Measurements from ENCODE around the gene PROM2. TPM values are rescaled to one million over a fixed set of nuclear protein-coding genes. Genes with fewer than 3 reads are reported as not detected.

PROM2 gene
- total RNA-seq, 1 donor from 2014 or later: 1.7 TPM

DNA sequence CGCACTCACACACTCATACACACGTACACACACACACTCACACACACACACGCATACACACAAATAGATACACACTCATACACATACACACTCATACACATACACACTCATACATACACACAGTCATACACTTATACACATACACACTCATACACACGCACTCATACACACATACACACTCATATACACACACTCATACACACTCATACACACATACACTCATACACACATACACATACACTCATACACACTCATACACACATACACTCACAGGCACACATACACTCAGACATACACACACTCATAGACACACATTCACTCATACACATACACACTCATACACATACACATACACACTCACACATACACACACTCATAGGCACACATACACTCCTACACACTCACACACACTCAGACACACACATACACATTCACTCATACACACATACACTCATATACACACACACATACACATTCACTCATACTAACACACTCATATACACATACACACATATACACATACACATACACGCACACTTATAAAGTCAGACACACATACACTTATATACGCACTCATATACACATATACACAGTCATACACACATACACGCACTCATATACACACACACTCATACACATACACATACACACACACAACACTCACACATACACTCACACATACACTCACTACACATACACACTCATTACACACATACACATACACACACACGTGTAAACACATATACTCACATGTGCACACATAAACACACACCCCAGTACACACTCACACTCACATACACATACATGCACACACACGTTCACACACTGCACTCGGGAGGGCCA lies 51.6 kb downstream of the PROM2 start:
- no peak overlapping the region for H3K27ac Mint-ChIP-seq (ENCODE audit: unreplicated experiment)
- peaks cover 3% of the 10 kb centered on the region for H3K27me3 Mint-ChIP-seq (ENCODE audit: low read depth)
- H3K4me3 Mint-ChIP-seq (ENCODE audit: unreplicated experiment): no peak overlapping the region
- no peaks in the 10 kb centered on the region for H3K9me3 Mint-ChIP-seq (ENCODE audit: low read depth)
- TF ChIP-seq, protein P1, sequence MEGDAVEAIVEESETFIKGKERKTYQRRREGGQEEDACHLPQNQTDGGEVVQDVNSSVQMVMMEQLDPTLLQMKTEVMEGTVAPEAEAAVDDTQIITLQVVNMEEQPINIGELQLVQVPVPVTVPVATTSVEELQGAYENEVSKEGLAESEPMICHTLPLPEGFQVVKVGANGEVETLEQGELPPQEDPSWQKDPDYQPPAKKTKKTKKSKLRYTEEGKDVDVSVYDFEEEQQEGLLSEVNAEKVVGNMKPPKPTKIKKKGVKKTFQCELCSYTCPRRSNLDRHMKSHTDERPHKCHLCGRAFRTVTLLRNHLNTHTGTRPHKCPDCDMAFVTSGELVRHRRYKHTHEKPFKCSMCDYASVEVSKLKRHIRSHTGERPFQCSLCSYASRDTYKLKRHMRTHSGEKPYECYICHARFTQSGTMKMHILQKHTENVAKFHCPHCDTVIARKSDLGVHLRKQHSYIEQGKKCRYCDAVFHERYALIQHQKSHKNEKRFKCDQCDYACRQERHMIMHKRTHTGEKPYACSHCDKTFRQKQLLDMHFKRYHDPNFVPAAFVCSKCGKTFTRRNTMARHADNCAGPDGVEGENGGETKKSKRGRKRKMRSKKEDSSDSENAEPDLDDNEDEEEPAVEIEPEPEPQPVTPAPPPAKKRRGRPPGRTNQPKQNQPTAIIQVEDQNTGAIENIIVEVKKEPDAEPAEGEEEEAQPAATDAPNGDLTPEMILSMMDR (IDR thresholded peaks at IDR 0.05): no peak
- no peaks in the 10 kb centered on the region for H3K36me3 Mint-ChIP-seq (ENCODE audit: low read depth)
- DNase-seq (ENCODE audit: low spot score): no peak
- no peaks in the 10 kb centered on the region for H3K4me1 Mint-ChIP-seq (ENCODE audit: low read depth)

DNA sequence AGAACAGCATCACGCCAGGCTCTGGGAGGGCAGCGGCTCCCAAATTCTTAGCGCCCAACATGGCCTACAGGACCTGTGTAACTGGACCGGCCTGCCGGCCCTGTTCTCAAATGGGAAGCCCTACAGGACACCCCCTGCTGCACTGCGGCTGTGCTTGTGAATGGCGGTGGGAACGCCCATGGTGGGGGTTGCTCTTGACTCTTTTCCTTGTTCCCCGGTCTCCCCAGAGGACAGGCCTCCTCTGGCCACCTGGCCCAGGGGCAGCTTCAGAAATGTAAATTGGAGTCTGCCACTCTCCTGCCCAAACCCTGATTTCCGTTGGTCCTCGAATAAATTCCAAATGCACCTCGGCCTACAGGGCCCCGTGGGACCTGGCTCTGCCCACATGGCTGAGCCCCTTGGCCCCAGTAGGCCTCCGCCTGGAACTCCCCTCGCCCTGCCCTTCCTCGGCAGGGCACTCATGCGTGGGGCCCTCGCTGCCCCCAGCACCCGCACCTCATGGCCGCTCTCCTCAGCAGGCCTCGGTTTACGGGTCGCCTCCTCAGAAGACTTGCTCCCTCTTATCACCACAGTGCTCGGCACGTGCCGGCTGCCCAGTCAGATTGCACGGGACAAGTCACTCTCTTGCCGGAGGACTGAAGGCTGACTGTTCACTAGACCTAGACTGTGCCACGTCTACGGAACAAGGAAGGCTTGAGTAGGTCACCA lies 52.3 kb downstream of the PROM2 start:
- no peak overlapping the region for H3K4me3 Mint-ChIP-seq (ENCODE audit: unreplicated experiment)
- H3K4me1 Mint-ChIP-seq (ENCODE audit: low read depth): no peaks in the 10 kb centered on the region
- TF ChIP-seq, protein P1 (IDR thresholded peaks at IDR 0.05): no peak
- H3K27me3 Mint-ChIP-seq (ENCODE audit: low read depth): no peaks in the 10 kb centered on the region
- H3K9me3 Mint-ChIP-seq (ENCODE audit: low read depth): no peaks in the 10 kb centered on the region
- no peak overlapping the region for H3K27ac Mint-ChIP-seq (ENCODE audit: unreplicated experiment)
- no peak for DNase-seq (ENCODE audit: low spot score)
- H3K36me3 Mint-ChIP-seq (ENCODE audit: low read depth): no peaks in the 10 kb centered on the region

DNA sequence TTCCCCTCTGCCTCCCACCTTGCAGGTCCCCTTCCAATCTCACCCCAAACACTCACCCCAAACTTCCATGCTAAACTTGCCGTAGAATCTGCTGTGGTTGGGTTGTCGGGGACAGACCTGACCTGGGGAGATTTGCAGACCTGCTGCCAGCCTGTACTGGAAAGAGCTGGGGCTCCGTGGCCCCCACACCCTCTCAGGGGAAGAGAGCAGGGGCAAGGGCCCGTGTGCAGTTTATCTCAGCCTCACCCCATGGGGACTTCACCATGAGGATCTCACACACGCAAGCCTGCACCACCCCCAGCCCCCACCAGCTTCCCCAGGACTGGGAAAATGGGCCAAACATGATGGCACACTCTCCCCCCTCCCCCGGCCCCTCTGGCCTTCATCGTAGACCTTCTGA lies 53.6 kb downstream of the PROM2 start:
- DNase-seq (ENCODE audit: low spot score): no peak
- Mint-ChIP-seq H3K9me3 (ENCODE audit: low read depth) (no peaks in the 10 kb centered on the region), H3K36me3 (ENCODE audit: low read depth) (no peaks in the 10 kb centered on the region), H3K27ac (ENCODE audit: unreplicated experiment) (no peak overlapping the region), H3K27me3 (ENCODE audit: low read depth) (no peaks in the 10 kb centered on the region), H3K4me1 (ENCODE audit: low read depth) (no peaks in the 10 kb centered on the region), H3K4me3 (ENCODE audit: unreplicated experiment) (no peak overlapping the region)
- TF ChIP-seq, protein P1 (IDR thresholded peaks at IDR 0.05): no peak

DNA sequence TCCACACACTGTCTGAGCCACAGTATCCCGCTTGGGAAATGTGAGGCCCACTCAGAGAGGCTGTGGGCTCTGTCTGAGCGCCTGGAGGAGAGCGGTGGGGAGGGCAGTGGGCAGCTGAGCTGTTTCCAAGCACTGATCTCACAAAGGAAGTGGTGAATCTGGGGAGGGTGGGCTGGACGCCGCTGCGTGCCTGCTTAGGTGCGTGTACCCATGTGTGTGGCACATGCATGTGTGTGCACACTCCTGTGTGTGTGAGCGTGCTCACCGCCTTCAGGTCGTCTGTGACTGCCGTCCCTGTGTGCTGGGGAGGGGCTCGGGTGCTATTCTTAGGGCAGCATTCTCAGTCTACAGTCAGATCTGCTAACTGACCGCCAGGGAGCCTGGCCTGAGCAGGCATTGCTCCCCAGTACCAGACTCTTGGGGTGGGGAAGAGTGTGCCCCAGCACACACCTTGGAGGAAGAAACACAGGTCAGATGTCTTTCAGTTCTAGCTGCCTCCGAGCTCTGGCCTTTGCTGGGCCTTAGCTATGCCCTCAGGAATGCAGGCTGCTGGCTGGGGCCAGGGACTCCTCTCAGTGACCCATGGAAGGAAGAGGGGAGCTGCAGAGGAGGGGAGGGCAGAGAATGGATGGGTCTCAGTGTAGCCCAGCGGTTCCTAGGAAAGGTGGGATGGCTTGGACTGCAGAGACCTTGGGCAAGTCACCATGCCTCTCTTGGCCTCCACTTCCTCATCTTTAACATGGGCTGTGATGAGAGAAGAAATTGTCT lies 54.3 kb downstream of the PROM2 start:
- no peak for DNase-seq (ENCODE audit: low spot score)
- Mint-ChIP-seq H3K4me3 (ENCODE audit: unreplicated experiment) (no peak overlapping the region), H3K9me3 (ENCODE audit: low read depth) (no peaks in the 10 kb centered on the region), H3K36me3 (ENCODE audit: low read depth) (no peaks in the 10 kb centered on the region), H3K27ac (ENCODE audit: unreplicated experiment) (no peak overlapping the region), H3K27me3 (ENCODE audit: low read depth) (no peaks in the 10 kb centered on the region), H3K4me1 (ENCODE audit: low read depth) (no peaks in the 10 kb centered on the region)
- TF ChIP-seq, protein P1 (IDR thresholded peaks at IDR 0.05): no peak

DNA sequence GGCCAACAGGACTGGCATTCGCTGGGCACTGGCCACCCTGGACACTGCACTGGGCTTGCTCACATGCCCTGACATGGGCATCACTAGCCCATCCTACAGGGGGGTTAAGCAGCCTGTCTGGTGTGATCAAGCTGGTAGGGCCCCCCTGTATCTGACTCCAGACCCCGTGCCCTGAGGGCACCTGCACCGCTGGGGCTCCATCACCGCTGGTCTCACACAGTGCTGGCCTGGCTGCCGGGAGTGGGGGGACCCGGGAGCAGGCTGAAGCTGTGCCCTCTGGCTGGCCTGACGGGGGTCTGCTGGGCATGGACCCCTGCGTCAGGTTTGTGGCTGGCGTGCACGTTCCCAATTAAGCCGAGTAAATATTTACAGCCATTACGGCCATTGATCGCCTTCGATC lies 55.2 kb downstream of the PROM2 start:
- TF ChIP-seq, protein P1 (IDR thresholded peaks at IDR 0.05): no peak
- peaks cover 8% of the 10 kb centered on the region for H3K4me1 Mint-ChIP-seq (ENCODE audit: low read depth)
- no peaks in the 10 kb centered on the region for H3K36me3 Mint-ChIP-seq (ENCODE audit: low read depth)
- no peaks in the 10 kb centered on the region for H3K9me3 Mint-ChIP-seq (ENCODE audit: low read depth)
- H3K27me3 Mint-ChIP-seq (ENCODE audit: low read depth): peaks cover 2% of the 10 kb centered on the region
- H3K4me3 Mint-ChIP-seq (ENCODE audit: unreplicated experiment): no peak overlapping the region
- no peak overlapping the region for H3K27ac Mint-ChIP-seq (ENCODE audit: unreplicated experiment)
- DNase-seq (ENCODE audit: low spot score): no peak

Data from chondrocyte (in vitro differentiated cells).